ENCODE data around the gene ZP1.

- TF ChIP-seq, protein P1, sequence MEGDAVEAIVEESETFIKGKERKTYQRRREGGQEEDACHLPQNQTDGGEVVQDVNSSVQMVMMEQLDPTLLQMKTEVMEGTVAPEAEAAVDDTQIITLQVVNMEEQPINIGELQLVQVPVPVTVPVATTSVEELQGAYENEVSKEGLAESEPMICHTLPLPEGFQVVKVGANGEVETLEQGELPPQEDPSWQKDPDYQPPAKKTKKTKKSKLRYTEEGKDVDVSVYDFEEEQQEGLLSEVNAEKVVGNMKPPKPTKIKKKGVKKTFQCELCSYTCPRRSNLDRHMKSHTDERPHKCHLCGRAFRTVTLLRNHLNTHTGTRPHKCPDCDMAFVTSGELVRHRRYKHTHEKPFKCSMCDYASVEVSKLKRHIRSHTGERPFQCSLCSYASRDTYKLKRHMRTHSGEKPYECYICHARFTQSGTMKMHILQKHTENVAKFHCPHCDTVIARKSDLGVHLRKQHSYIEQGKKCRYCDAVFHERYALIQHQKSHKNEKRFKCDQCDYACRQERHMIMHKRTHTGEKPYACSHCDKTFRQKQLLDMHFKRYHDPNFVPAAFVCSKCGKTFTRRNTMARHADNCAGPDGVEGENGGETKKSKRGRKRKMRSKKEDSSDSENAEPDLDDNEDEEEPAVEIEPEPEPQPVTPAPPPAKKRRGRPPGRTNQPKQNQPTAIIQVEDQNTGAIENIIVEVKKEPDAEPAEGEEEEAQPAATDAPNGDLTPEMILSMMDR (conservative IDR thresholded peaks at IDR 0.05; ENCODE audit: low read depth, low read length), result no peak
- no peak for TF ChIP-seq EZH2 (IDR thresholded peaks at IDR 0.05; ENCODE audit: borderline replicate concordance, low read depth, low read length, poor library complexity, severe bottlenecking)
Observed at GRCh38 chr11:60924110-60924905, 57.0 kb downstream of the ZP1 start, which contains the start of gene TMEM132A.

Measured in A673 (cell line).